Esophagus squamous epithelium (tissue), 4 donors: ENCODE measurements around the gene MICU2.

Source experiments
- POLR2A ChIP-seq, 4 donors: fragments of 450-650 bp; IDR thresholded peaks; one replicate each; pipeline ENCODE4 v1.6.1; 2017; ENCODE audit warnings: antibody characterized with exemption in 4 of 4, mild to moderate bottlenecking in 4 of 4, moderate library complexity in 3 of 4
- TF ChIP-seq, protein P1 (sequence below), 6 experiments: fragments of 450-650 bp in 4 of 6; fragments of 200-600 bp in 2 of 6; sonication (generic) in 2 of 6; IDR thresholded peaks; one replicate each; pipeline ENCODE4 v1.5.1; 2016 to 2019; ENCODE audit warnings: antibody characterized with exemption in 6 of 6, mild to moderate bottlenecking in 4 of 6, moderate library complexity in 4 of 6

DNA sequence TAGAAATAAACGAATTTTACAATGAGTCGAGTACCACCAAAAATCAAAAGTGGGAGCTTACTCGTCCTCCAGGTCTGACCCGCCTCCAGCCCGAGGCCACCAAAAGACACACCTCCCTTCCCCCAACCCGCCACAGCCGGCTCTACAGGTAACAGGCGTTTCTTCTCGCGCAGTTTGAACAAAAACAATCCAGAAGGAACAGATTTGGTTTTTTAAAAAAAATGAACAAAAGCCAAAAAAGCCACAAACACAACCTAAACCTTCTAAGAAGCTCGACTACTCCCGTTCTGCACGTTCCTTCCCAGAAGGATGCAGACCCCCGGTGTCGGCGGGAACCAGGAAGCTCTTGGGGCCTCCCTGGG, 145.5 kb downstream of the MICU2 start:
- TF ChIP-seq, protein P1, sequence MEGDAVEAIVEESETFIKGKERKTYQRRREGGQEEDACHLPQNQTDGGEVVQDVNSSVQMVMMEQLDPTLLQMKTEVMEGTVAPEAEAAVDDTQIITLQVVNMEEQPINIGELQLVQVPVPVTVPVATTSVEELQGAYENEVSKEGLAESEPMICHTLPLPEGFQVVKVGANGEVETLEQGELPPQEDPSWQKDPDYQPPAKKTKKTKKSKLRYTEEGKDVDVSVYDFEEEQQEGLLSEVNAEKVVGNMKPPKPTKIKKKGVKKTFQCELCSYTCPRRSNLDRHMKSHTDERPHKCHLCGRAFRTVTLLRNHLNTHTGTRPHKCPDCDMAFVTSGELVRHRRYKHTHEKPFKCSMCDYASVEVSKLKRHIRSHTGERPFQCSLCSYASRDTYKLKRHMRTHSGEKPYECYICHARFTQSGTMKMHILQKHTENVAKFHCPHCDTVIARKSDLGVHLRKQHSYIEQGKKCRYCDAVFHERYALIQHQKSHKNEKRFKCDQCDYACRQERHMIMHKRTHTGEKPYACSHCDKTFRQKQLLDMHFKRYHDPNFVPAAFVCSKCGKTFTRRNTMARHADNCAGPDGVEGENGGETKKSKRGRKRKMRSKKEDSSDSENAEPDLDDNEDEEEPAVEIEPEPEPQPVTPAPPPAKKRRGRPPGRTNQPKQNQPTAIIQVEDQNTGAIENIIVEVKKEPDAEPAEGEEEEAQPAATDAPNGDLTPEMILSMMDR (IDR thresholded peaks at IDR 0.05), result no peak
- no peak for TF ChIP-seq POLR2A (IDR thresholded peaks at IDR 0.05)
